ENCODE data around the gene GRAP2.
"Not testable (repeated sequence)": the region's sequence is repeated elsewhere in the genome, so short reads cannot be mapped to it uniquely, and the experiment has no call there.

GRAP2 gene

DNA sequence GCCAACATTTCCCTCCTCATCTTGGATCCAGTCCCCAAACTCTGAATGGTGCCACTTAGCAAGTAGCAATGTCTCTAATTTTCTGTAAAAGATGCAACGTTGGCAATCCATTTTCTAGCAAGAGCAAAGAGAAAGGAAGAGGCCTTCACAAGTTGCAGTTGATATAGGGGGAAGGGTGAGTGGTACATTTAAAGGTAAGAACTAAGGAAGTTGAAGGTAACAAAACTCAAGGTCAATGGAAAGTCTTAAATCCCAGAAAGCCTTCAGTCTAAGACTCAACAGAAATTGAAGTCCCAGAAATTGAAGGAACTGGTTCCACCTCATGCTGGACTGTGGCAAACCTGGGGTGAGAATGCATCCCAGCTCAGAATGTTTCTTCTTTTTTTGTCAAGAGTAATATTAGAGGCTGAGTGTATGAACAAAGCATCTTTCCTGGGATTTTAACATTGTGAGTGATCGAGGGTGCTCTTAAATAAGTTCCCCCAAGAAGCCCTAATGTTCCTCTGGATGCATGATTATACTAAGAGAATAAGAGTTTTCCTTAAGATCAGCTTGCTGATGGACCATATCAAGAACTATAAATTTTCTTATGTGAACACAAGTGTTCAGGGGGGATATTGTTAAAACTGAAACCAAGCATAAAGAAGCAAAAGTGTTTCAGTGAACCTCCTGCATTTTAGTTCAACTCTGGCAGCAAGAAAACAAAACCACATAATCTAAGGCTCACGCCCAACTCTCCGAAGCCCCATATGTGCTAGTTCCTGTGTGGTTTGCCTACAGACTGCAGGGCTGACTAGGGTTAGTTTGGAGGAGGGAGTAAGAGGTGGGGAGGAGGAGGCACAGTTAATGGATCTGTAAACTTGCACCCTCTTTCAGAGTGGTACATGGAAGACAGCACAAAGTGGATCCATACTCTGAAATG, at the start of gene GRAP2:
Gene GRAP2 (plus strand): TSS at position 779 of the 922 bp plus-strand sequence. CDS start 46,023 bp downstream, outside the sequence.
- DNase-seq, result peak; percentile 92

DNA sequence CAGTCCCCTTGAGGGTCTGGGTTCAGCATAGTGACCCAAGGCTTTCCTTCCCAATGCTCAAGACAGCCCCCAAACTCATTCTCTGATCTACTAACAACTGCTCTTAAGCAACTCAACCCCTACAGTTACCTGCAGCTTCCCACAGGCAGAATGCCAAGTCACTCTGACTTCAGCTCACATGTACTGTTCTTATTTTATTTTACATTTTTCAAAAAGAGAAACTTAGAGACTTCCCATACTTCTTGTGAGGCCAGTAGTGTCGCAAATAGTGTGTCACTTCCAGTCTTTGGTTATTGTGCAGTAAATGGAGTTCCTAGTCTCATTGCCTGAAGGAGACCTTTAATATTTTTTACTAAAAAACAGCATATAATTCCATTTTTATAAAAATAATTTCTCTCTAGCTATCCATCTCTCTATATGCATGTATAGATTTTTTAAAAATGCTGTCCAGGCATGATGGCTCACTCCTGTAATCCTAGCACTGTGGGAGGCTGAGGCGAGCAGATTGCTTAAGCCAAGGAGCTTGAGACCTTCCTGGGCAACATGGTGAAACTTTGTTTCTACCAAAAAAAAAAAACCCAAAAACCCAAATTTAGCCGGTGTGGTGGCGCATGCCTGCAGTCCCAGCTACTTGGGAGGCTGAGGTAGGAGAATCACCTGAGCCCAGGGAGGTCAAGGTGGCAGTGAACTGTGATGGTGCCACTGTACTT, 49.1 kb upstream of the GRAP2 start:
- no peak for DNase-seq

DNA sequence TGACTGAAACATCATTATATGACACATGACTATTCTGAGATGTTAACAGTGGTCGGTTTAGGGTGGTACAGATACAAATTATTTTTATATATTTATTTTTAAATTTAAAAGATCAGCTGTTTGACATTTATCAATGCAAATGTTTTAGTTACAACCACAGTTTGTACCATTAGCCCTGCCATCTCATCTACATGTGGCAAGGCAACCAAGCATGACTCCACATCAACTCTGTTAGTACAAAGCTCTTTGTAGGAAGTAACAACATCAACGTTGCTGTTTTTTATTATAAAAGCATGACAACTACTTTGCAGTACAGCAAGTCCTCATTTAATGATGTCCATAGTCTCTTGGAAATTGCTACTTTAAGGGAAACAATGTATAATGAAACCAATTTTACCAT, 48.1 kb upstream of the GRAP2 start:
- no peak for DNase-seq

DNA sequence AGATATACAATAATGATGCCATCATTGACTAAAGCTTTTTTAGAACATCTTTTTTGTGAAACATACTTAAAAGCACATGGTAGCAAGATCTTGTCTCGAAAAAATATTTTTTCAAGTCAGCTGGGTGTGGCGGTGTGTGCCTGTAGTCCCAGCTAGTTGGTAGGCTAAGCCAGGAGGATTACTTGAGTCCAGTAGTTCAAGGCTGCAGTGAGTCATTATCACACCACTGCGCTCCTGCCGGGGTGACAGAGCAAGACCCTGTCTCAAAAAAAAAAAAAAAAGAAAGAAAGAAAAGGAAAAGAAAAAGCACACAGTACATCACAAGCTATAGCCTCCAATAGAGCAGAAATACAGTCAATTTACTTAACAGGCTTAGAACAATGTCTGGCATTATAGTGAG, 44.3 kb upstream of the GRAP2 start:
- no peak for DNase-seq

DNA sequence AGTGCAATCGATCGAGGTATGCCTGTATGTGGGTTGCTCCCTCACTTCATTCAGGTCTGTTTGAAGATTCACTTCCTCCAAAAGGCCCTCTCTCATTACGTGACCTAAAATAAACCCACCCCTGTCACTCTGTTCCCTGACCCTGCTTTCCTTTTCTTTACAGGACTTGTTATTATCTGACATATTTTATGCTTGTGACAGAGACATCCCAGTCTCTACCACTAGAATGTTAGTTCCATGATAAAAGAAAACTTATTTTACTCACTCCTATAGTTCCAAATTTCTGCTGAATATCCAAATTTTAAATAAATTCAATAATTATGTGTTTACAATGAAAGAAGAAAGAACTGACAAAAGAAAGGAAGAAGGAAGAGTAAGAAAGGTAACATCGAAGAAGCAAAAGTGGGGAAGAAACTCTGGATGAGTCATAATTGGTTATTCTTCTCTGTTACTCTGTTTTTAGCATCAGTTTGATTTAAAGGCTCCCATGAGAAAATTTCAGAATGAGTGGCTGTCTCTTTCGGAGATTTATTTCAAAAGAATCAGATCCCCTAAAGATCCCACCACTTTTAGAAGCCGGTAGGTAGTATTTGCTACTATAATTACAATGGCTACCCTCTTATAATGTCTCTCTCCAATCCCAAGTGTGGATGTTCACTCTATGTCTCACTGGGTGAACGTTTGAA, 40.8 kb upstream of the GRAP2 start:
- no peak for DNase-seq

DNA sequence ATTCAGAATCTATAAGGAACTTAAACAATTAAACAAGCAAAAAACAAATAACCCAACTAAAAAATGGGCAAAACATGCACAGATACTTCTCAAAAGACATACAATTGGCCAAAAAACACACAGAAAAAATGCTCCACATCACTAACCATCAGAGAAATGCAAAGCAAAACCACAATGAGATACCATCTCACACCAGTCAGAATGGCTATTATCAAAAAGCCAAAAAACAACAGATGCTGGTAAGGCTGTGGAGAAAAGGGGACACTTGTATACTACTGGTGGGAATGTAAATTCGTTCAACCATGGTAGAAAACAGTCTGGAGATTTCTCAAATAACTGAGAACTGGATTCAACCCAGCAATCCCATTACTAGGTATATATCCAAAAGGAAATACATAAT, 32.1 kb upstream of the GRAP2 start:
- DNase-seq, result no peak

DNA sequence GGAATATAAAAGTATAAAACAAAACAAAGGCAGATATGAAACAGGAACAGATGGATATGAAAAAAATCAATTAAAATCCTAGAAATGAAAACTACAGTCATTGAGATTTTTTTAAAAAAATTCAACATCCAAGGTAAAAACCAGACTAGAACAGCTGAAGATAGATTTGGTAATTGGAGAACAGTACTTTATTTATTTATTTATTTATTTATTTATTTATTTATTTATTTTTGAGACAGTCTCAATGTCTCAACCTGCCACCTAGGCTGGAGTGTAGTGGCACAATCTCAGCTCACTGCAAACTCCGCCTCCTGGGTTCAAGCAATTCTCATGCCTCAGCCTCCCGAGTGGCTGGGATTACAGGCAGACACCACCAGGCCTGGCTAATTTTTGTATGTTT, 31.1 kb upstream of the GRAP2 start:
- not testable (repeated sequence) for DNase-seq

DNA sequence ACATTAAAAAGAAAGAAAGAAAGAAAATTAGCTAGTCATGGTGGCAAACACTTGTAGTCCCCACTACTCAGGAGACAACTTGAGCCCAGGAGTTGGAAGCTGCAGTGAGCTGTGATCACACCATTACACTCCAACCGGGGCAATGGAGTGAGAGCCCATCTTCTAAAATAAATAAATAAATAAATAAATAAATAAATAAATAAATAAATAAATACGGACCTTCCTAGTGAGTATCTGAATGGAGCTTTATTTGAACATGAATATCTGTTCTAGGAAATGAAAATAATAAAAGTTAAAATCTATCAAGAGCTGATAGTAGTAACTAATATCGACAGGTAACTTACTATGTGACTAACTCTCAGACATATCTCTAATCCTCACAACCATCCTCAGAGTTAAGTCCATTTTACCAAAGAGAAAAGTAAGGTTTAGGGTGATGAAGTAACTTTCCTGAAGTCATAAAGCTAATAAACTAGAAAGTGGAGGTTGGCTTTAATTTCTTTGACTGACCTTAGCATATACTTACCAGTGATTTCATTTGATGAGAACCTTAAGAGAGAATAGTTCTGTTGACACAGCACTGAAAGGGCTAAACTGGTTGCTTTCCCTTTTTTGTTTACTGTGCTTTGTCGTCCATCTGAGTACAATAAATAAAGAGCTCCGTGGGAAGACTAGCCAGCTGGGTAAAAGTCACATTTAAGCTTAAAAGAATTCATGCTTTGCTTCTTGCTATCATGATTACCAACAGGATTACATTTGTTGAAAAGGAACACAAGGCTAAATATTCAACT, 29.7 kb upstream of the GRAP2 start:
- no peak for DNase-seq

DNA sequence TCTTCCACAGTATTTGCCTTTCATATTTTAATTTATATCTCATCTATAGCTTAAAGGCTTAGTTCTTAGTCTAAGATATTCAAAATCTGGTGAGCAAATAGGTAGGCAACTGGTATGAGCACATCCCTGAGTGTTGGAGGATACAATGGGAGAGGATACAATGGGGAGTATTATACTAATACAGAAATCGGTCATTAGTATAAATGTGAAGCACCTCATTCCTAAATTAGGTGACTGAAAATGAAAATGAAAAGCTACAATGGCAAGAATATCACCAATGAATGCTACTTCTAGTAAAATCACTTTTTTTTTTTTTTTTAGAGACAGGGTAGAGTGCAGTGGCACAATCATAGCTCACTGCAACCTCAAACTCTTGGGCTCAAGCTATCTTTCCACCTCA, 28.3 kb upstream of the GRAP2 start:
- DNase-seq, result no peak

DNA sequence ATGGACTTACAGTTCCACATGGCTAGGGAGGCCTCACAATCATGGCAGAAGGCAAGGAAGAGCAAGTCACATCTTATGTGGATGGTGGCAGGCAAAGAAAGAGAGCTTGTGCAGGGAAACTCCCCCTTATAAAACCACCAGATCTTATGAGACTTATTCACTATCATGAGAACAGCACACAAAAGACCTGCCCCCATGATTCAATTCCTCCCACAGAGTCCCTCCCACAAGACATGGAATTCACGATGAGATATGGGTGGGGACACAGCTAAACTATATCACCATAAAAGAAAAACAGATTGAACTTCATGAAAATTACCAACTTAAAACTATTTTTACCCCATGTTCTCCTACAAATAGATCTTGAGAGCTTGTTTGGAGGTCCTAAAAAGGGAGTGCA, 26.9 kb upstream of the GRAP2 start:
- no peak for DNase-seq

DNA sequence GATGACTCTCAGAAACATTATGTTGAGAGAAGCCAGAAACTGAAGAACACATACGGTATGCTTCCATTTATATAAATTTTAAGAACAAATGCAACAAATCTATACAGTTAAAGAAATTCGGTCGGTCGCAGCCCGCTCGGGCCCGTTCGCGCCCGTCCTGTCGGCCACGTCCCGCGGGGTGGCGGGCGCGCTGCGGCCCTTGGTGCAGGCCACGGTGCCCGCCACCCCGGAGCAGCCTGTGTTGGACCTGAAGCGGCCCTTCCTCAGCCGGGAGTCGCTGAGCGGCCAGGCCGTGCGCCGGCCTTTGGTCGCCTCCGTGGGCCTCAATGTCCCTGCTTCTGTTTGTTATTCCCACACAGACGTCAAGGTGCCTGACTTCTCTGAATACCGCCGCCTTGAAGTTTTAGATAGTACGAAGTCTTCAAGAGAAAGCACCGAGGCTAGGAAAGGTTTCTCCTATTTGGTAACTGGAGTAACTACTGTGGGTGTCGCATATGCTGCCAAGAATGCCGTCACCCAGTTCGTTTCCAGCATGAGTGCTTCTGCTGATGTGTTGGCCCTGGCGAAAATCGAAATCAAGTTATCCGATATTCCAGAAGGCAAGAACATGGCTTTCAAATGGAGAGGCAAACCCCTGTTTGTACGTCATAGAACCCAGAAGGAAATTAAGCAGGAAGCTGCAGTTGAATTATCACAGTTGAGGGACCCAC, 25.6 kb upstream of the GRAP2 start:
- not testable (repeated sequence) for DNase-seq

DNA sequence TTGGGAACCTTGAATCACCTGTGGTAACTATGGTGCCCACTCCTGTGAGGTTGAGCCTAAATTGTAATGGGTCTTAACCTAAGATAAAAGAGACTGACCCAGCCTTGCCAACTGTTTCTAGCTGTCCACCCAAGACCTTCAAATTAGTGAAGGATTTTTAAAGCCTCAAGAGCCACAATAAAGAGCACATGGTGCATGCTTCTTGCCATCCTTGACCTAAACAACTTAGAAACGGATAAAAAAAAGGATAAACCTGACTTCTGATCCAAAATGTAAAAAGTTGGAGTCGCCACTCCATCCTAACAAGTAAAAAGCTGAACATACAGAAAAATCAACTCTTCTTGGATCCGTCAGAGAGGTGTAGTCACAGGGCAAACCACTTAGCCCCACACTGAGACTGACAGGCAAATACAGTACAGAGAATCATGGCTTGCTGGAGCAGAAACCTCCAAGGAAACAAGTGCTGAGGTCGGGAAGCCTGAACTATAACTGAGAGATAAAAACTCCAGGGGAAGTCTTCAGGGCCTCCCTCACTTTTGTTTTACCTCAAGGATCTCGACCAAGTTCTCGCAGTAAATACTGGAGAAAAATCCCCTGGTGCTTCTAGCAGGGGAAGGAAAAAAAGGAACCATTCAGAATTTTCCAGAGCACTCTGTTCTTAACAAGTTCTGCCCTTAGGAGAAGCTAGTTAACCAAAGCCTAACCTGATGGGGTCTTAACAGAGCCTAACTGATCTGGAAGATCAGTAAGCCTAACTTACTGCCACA, 23.6 kb upstream of the GRAP2 start:
- DNase-seq, result no peak

DNA sequence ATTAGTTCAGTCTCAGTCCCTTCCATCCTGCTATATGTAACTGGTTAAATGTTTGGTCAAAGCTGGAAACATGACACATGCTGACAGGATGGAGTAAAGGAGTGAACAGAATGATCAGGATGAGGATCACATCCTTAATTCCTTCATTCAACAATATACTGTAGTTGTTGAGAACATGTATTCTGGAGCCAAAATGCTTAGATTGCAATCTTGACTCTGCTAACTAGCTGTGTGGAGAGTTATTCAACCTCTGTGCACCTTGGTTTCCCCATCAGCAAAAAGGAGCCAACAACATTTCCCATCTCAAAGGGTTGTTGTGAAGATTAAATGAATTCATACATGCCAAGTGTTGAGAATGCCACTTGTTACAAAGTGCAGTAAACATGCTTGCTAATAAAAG, 20.2 kb upstream of the GRAP2 start:
- no peak for DNase-seq

DNA sequence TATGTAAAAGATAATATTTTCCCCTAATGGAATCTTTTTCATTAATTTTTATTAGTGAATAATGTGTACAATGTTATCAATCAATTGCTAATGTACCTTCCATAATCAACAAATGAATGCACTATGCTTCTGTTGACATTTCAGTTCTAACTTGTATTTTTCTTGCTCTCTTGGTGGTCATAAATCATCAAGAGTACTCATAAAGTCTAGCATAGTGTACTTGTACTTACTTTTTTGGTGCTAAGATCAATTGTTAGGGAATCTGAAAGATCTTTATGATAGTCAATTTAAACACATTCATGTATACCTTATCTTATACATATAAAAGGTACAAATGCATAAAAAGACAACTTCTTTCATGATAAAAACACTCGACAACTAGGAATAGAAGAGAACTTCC, 17.8 kb upstream of the GRAP2 start:
- DNase-seq, result no peak

DNA sequence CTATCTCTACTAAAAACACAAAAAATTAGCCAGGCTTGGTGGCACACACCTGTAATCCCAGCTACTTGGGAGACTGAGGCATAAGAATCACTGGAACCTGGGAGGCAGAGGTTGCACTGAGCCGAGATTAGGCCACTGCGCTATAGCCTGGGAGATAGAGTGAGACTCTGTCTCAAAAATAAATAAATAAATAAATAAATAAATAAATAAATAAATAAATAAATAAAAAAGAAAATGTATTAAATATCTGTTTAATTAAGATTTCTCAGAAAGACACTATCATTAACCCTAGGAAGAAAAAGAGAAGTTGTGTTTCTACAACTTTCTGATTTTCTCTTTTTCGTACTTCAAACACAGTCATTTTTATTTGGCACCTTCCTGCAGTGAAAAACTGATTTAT, 11.0 kb upstream of the GRAP2 start:
- DNase-seq, result not testable (repeated sequence)

DNA sequence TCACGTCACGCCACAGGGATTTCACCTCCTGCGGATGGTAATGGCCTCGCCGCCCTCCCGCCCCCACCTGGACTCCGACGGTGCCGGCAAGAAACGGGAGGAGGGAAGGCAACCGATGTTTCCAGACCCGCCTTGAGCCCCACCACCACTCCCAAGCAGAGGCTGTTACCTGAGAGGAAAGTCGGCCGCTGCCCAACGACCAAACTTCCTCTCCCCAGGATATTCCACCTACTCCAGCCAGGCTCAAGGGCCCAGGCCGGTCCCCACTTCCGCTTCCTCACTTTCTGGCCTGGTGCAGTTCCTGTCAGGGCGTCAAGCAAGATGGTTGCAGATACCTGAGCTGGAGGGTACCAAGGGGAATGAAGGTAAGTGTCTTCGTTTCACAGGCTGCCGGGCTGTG, 7.4 kb upstream of the GRAP2 start, which contains the start of gene ENTHD1:
Gene ENTHD1 (minus strand): TSS at position 235 of the 400 bp plus-strand sequence. CDS start 6,012 bp downstream, outside the sequence.
- DNase-seq, result no peak

DNA sequence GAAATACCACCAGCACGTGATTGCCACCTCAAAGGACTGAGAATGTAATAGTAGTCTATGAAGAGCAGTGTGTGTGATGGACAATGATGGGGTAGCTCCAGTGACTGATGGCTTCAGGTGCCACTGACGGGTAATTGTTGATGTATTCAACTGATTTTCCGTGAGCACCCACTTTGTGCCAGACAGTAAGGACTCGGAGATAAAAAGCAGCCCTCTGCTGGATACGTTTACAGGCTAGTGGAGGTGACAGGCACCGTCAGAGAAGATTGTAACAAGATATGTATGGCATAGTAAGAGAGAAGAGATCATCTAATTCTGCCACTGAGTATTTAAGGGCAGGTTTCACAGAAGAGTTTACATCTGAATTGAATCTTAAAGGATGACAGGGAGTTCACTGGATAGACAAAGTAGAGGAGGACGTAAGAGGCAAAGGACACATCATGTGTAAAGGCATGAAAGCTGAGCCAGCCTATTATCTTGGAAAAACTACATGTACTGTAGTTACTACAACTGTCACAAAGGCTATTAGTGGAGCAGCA, 6.3 kb upstream of the GRAP2 start:
- no peak for DNase-seq

DNA sequence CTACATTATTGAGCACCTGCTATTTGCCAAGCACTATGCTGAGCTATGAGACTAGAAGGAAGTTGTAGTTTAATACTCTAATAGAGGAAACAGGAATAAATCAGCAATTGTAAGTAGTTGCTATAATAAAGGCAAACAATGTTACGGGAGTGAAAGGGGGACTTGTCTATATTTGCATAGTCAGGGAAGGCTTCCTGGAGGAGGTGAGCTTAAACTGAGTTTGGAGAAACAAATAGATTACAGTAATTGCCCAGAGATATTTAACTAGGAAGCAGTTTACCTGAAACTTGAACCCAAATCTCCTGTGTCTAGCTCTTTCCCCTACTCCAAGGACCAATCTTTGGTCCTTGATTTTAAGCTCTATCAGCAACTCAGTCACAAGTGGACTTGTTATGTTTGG, 5.2 kb upstream of the GRAP2 start:
- no peak for DNase-seq

DNA sequence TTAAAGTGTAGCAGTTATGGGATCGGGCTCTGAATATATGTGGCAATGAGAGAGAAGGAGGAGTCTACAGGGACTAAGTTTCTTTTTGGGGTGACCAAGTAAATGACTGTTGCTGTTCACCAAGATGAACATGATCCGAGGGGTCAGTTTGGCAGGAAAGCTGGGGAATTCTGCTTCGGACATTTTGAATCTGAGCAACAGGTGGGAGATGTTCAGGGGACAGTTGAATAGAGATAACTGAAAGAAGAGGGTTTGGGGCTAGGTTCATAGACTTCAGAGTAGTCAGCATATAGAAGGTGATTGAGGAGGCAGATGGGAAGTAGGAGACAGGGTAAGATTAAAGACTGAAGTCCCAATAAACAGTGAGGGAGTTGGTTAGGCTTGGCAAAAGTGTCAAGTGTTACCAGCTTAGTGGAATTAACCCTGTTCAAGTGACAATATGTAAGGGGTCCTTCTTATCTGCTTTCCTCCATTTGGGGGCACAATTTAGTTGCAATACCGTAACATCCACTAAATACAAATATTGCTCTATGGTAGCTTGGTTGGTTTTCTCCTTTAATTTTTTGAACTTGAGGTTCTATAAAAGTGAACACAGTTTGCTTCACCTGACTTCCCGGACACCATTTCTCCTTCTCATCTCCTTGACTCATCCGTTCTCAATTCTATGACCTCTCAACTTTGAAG, 4.4 kb upstream of the GRAP2 start:
- DNase-seq, result no peak

DNA sequence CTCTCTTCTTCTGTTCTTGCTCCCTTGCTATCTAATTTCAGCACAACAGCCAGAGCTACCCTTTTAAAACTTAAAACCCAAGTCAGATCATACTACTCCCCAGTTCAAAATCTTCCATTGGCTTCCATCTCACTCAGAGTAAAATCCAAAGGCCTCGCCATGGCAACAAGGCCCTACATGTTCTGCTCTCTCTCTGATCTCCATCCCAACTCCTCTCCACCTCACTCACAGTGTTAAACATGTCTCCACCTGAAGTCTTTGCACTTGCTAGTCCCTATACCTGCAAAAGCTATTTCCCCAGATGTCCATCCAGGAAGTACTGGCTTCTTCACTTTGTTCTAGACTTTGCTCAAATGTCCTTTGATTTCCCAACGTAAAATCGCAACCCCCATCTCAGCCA, 3.0 kb upstream of the GRAP2 start:
- no peak for DNase-seq

Data from CD4-positive, alpha-beta T cell treated with Interleukin-4 for 4 hours (primary cell).